Endothelial cell of umbilical vein (primary cell): ENCODE measurements around the gene APMAP. TPM values are rescaled to one million over a fixed set of nuclear protein-coding genes. Genes with fewer than 3 reads are reported as not detected.
"Not testable (repeated sequence)": the region's sequence is repeated elsewhere in the genome, so short reads cannot be mapped to it uniquely, and the experiment has no call there.

Source experiments
- BruUV-seq: library from RNA; stranded (reverse); fragments of 400-500 nt; replicated peaks from 2 replicates; lab custom pipeline; 2021; lab: Mats Ljungman, UMichigan
- CTCF ChIA-PET: fragments of 300-600, 350-600 bp; sonication (Branson Sonifier 250); formaldehyde crosslinking; loops from one replicate; lab custom pipeline; 2021; ENCODE audit warnings: antibody characterized with exemption, inconsistent platforms; lab: Charles Lee
- POLR2A ChIA-PET: fragments of 300-600, 350-600 bp; sonication (Branson Sonifier 250); formaldehyde crosslinking; loops from one replicate; lab custom pipeline; 2021; ENCODE audit warnings: antibody characterized with exemption, inconsistent platforms; lab: Charles Lee
- DNase-seq: peaks from one replicate; pipeline ENCODE4 v3.0.0-alpha.2; 2011; ENCODE audit warnings: low read depth, low spot score
- FAIRE-seq: peaks from 2 replicates; lab custom pipeline; 2011; peaks lifted over from hg19 to GRCh38; lab: Jason Lieb, UNC
- H2AFZ ChIP-seq: 2 replicates; pipeline ENCODE4 v1.6.0; 2012; ENCODE audit warnings: low read depth, low read length, control low read depth, inconsistent platforms
- H3K27ac ChIP-seq: 2 replicates; pipeline ENCODE4 v1.5.1; 2011; ENCODE audit warnings: low read depth, mild to moderate bottlenecking, control low read depth, low read length, moderate library complexity; ENCODE audit not compliant: insufficient read depth
- H3K27me3 ChIP-seq, 2 experiments: 2 replicates each; pipeline versions ENCODE4 v1.6.0 to v1.6.1; 2011; ENCODE audit warnings: low read length in 2 of 2, mixed read lengths in 1 of 2; ENCODE audit not compliant: control insufficient read depth in 2 of 2, insufficient read depth in 2 of 2
- H3K36me3 ChIP-seq, 2 experiments: 2 replicates in 1 of 2; 3 replicates in 1 of 2; pipeline ENCODE4 v1.5.1; 2011; ENCODE audit warnings: low read length in 2 of 2, mild to moderate bottlenecking in 1 of 2, moderate library complexity in 1 of 2; ENCODE audit not compliant: control insufficient read depth in 2 of 2, insufficient read depth in 2 of 2; ENCODE audit errors: extremely low read depth in 1 of 2
- H3K4me1 ChIP-seq: 3 replicates; pipeline ENCODE4 v1.5.1; 2011; ENCODE audit warnings: mild to moderate bottlenecking, low read length; ENCODE audit not compliant: control insufficient read depth, insufficient read depth; ENCODE audit errors: extremely low read depth
- H3K4me2 ChIP-seq: 2 replicates; pipeline ENCODE4 v1.6.1; 2011; ENCODE audit warnings: low read length, control low read depth, mixed read lengths; ENCODE audit not compliant: insufficient read depth
- H3K4me3 ChIP-seq, 3 experiments: fragments of 200-600 bp in 1 of 3; sonication (generic), shearing (Covaris generic) in 1 of 3; replicated peaks in 1 of 3; 2 replicates each; pipeline ENCODE4 v1.5.1; 2011 to 2016; ENCODE audit warnings: control low read depth in 3 of 3, low read length in 3 of 3, mild to moderate bottlenecking in 2 of 3, inconsistent platforms in 1 of 3, low read depth in 1 of 3, moderate library complexity in 1 of 3; ENCODE audit not compliant: insufficient read depth in 1 of 3
- H3K79me2 ChIP-seq: 2 replicates; pipeline ENCODE4 v1.6.0; 2012; ENCODE audit warnings: low read length, inconsistent platforms; ENCODE audit not compliant: control insufficient read depth, insufficient read depth
- H3K9ac ChIP-seq: replicated peaks from 2 replicates; pipeline ENCODE3; 2011; ENCODE audit warnings: low read length, control low read depth; ENCODE audit not compliant: insufficient read depth; ENCODE audit errors: extremely low read depth
- H3K9me1 ChIP-seq: replicated peaks from 3 replicates; pipeline ENCODE4 v1.6.0; 2011; ENCODE audit warnings: mild to moderate bottlenecking, low read length; ENCODE audit not compliant: control insufficient read depth, insufficient read depth; ENCODE audit errors: extremely low read depth
- H3K9me3 ChIP-seq: replicated peaks from 2 replicates; pipeline ENCODE4 v1.5.1; 2012; ENCODE audit warnings: low read length, inconsistent platforms; ENCODE audit not compliant: control insufficient read depth, insufficient read depth
- H4K20me1 ChIP-seq: replicated peaks from 2 replicates; pipeline ENCODE3; 2011; ENCODE audit warnings: mild to moderate bottlenecking, low read length; ENCODE audit not compliant: control insufficient read depth, insufficient read depth; ENCODE audit errors: extremely low read depth
- EZH2 ChIP-seq: IDR thresholded peaks from 2 replicates; pipeline ENCODE4 v1.6.1; 2012; ENCODE audit warnings: borderline replicate concordance, low read depth, mild to moderate bottlenecking, moderate library complexity, low read length, inconsistent platforms; ENCODE audit not compliant: severe bottlenecking
- FOS ChIP-seq: IDR thresholded peaks from 2 replicates; pipeline ENCODE4 v1.6.1; 2011; ENCODE audit warnings: mild to moderate bottlenecking, low read length, moderate library complexity, borderline replicate concordance; ENCODE audit not compliant: insufficient read depth
- GATA2 ChIP-seq: IDR thresholded peaks from 2 replicates; pipeline ENCODE4 v1.7.0; 2011; ENCODE audit warnings: low read depth, mild to moderate bottlenecking, moderate library complexity, mixed read lengths, low read length; ENCODE audit not compliant: insufficient read length, insufficient read depth
- JUN ChIP-seq: IDR thresholded peaks from 2 replicates; pipeline ENCODE4 v1.6.1; 2011; ENCODE audit warnings: borderline replicate concordance, low read depth; ENCODE audit not compliant: insufficient read length, insufficient read depth
- MYC ChIP-seq: IDR thresholded peaks from one replicate; pipeline ENCODE4 v1.6.1; 2011; ENCODE audit warnings: mild to moderate bottlenecking, low read depth, low read length
- POLR2A ChIP-seq: IDR thresholded peaks from 2 replicates; pipeline ENCODE4 v1.6.1; 2012; ENCODE audit warnings: low read depth, mild to moderate bottlenecking, control low read depth, low read length
- POLR2AphosphoS5 ChIP-seq: IDR thresholded peaks from 2 replicates; pipeline ENCODE4 v1.6.1; 2012; ENCODE audit warnings: low read depth, mild to moderate bottlenecking, control low read depth, low read length, moderate library complexity; ENCODE audit not compliant: insufficient read depth
- dilution Hi-C: fragments of 300-500 bp; cut with MboI; formaldehyde crosslinking; loops from one replicate; pipeline ENCODE4 v1.15.0; 2019; ENCODE audit warnings: low sequenced_read_pairs; ENCODE audit not compliant: extremely low pct_ligation_motif_present
- intact Hi-C: fragments of 100-400 bp; cut with micrococcal nuclease; formaldehyde crosslinking; loops from one replicate; pipeline ENCODE4 v1.10.0; 2022
- polyA plus RNA-seq, 4 experiments: library from polyadenylated mRNA; depleted of rRNA in 3 of 4; stranded (reverse) in 3 of 4; unstranded in 1 of 4; fragments of >200 nt; gene quantifications; 2 replicates each; pipeline versions ENCODE4 v1.2.1 to v1.2.3, GENCODE V29; 2011 to 2012; ENCODE audit warnings: missing spikeins in 1 of 4
- total RNA-seq: library from RNA; stranded (reverse); gene quantifications from 2 replicates; pipeline ENCODE4 v1.2.3, GENCODE V29; 2021
- TF ChIP-seq, protein P1 (sequence below), 2 donors: IDR thresholded peaks; 1 replicate in 1 of 2; 2 replicates in 1 of 2; pipeline ENCODE4 v1.5.1; 2011; ENCODE audit warnings: low read length in 2 of 2, mild to moderate bottlenecking in 2 of 2, moderate library complexity in 2 of 2, control low read depth in 1 of 2, inconsistent platforms in 1 of 2, low read depth in 1 of 2; ENCODE audit not compliant: insufficient read depth in 1 of 2; ENCODE audit errors: extremely low read depth in 1 of 2
- TF ChIP-seq, protein P2 (sequence below): IDR thresholded peaks from 2 replicates; pipeline ENCODE4 v1.6.1; 2011; ENCODE audit not compliant: insufficient read depth, insufficient read length

Gene APMAP
- total and polyA plus RNA-seq, 2 donors (not counting 3 experiments of a cell fraction or from before 2014, with no cell fraction given): 80.7 to 110 TPM

DNA sequence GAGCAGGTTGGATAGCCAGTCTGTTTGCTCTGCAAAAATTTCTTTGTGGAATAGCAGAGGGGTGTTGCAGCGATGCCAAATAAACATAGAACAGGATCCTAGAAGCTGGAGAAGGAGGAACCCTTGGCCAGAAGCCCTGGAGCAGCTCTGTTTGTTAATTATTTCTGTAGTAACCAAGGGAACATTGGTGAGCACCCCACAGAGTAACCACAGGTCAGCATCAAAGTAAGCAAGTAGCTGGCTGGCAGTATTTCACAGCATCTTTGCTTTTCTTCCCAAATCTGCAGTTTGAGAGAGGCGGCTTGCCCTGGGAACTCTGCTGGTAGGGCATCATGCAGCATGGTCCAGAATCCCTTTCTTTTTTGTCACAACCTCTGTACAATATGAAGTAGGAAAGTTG lies 12.7 kb upstream of the APMAP start:
- no peak overlapping the region for H3K27ac ChIP-seq
- no peaks in the 10 kb centered on the region for H3K79me2 ChIP-seq
- H3K4me2 ChIP-seq: no peak overlapping the region
- H3K9me1 ChIP-seq: no peaks in the 10 kb centered on the region
- POLR2A ChIA-PET: no interaction called here
- CTCF ChIA-PET: interaction anchor here (1.2 to 1.4 kb wide), 3 partner anchors 12 to 173 kb away, joined by 3 to 6 read pairs (median 3); no protein-coding TSS in a partner anchor
- no peak overlapping the region for H3K9ac ChIP-seq
- H3K9me3 ChIP-seq: no peaks in the 10 kb centered on the region
- DNase-seq (no peak), FAIRE-seq (no peak)
- dilution Hi-C loops: no loop called here
- no peaks in the 10 kb centered on the region for H4K20me1 ChIP-seq
- H3K36me3 ChIP-seq: no peaks in the 10 kb centered on the region
- no peak for TF ChIP-seq EZH2
- TF ChIP-seq POLR2AphosphoS5: no peak
- TF ChIP-seq MYC: no peak
- intact Hi-C loops: no loop called here
- BruUV-seq: no TSS peak
- H3K27me3 ChIP-seq: peaks cover 0 to 1% of the 10 kb centered on the region in 2 experiments
- H3K4me3 ChIP-seq: no peak overlapping the region
- H3K4me1 ChIP-seq: no peaks in the 10 kb centered on the region
- no peak overlapping the region for H2AFZ ChIP-seq

DNA sequence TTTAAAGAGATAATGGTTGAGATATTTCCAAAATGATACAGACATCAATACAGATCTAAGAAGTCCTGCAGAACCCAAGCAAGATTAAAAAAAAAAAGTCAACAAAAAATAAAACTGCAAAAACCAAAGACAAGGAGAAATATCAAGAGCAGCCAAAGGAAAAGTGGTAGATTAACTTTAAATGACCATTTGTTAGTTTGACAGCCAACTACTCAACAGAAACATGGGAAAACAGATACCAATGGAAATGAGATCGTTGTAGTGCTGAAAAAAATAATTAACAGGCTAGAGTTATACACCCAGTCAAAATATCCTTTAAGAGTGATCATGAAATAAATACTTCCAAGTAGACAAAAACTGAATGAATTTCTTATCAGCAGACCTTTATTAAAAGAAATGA lies 10.5 kb upstream of the APMAP start:
- H4K20me1 ChIP-seq: no peaks in the 10 kb centered on the region
- H2AFZ ChIP-seq: no peak overlapping the region
- no peaks in the 10 kb centered on the region for H3K9me1 ChIP-seq
- no peak overlapping the region for H3K4me3 ChIP-seq
- H3K4me2 ChIP-seq: no peak overlapping the region
- DNase-seq: no peak
- no peak for FAIRE-seq
- dilution Hi-C loops: no loop called here
- no peak for TF ChIP-seq MYC
- no peak for TF ChIP-seq POLR2AphosphoS5
- TF ChIP-seq, protein P1, sequence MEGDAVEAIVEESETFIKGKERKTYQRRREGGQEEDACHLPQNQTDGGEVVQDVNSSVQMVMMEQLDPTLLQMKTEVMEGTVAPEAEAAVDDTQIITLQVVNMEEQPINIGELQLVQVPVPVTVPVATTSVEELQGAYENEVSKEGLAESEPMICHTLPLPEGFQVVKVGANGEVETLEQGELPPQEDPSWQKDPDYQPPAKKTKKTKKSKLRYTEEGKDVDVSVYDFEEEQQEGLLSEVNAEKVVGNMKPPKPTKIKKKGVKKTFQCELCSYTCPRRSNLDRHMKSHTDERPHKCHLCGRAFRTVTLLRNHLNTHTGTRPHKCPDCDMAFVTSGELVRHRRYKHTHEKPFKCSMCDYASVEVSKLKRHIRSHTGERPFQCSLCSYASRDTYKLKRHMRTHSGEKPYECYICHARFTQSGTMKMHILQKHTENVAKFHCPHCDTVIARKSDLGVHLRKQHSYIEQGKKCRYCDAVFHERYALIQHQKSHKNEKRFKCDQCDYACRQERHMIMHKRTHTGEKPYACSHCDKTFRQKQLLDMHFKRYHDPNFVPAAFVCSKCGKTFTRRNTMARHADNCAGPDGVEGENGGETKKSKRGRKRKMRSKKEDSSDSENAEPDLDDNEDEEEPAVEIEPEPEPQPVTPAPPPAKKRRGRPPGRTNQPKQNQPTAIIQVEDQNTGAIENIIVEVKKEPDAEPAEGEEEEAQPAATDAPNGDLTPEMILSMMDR (IDR thresholded peaks at IDR 0.05; ENCODE audit: extremely low read depth in 1 of 2, insufficient read depth in 1 of 2, low read depth in 1 of 2, low read length in 2 of 2): no peak
- no peak for TF ChIP-seq FOS
- TF ChIP-seq, protein P2, sequence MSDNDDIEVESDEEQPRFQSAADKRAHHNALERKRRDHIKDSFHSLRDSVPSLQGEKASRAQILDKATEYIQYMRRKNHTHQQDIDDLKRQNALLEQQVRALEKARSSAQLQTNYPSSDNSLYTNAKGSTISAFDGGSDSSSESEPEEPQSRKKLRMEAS: no peak
- TF ChIP-seq EZH2: no peak
- no peak for TF ChIP-seq GATA2
- TF ChIP-seq JUN: no peak
- TF ChIP-seq POLR2A: no peak
- no peaks in the 10 kb centered on the region for H3K36me3 ChIP-seq
- no TSS peak for BruUV-seq
- H3K4me1 ChIP-seq: no peaks in the 10 kb centered on the region
- H3K79me2 ChIP-seq: no peaks in the 10 kb centered on the region
- ChIA-PET POLR2A (no interaction called here), CTCF (no interaction called here)
- peaks cover 0 to 7% of the 10 kb centered on the region in 2 experiments for H3K27me3 ChIP-seq
- no peaks in the 10 kb centered on the region for H3K9me3 ChIP-seq
- intact Hi-C loops: no loop called here
- no peak overlapping the region for H3K27ac ChIP-seq
- no peak overlapping the region for H3K9ac ChIP-seq

DNA sequence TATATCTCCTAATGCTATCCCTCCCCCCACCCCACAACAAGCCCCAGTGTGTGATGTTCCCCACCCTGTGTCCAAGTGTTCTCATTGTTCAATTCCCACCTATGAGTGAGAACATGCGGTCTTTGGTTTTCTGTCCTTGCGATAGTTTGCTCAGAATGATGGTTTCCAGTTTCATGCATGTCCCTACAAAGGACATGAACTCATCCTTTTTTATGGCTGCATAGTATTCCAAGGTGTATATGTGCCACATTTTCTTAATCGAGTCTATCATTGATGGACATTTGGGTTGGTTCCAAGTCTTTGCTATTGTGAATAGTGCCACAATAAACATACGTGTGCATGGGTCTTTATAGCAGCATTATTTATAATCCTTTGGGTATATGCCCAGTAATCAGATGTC lies 8.8 kb upstream of the APMAP start:
- H3K4me3 ChIP-seq, H2AFZ ChIP-seq, intact Hi-C loops, H3K9ac ChIP-seq, dilution Hi-C loops, BruUV-seq, FAIRE-seq, H3K9me1 ChIP-seq, DNase-seq, H3K27ac ChIP-seq, H3K36me3 ChIP-seq, CTCF ChIA-PET, H3K4me2 ChIP-seq, POLR2A ChIA-PET, H3K79me2 ChIP-seq, H4K20me1 ChIP-seq, H3K4me1 ChIP-seq, H3K9me3 ChIP-seq: not testable (repeated sequence)
- peaks cover 0 to 12% of the 10 kb centered on the region in 2 experiments for H3K27me3 ChIP-seq
